ENCODE measurements around the gene STPG1.
"Not testable (repeated sequence)": the region's sequence is repeated elsewhere in the genome, so short reads cannot be mapped to it uniquely, and the experiment has no call there.

Gene STPG1

DNA sequence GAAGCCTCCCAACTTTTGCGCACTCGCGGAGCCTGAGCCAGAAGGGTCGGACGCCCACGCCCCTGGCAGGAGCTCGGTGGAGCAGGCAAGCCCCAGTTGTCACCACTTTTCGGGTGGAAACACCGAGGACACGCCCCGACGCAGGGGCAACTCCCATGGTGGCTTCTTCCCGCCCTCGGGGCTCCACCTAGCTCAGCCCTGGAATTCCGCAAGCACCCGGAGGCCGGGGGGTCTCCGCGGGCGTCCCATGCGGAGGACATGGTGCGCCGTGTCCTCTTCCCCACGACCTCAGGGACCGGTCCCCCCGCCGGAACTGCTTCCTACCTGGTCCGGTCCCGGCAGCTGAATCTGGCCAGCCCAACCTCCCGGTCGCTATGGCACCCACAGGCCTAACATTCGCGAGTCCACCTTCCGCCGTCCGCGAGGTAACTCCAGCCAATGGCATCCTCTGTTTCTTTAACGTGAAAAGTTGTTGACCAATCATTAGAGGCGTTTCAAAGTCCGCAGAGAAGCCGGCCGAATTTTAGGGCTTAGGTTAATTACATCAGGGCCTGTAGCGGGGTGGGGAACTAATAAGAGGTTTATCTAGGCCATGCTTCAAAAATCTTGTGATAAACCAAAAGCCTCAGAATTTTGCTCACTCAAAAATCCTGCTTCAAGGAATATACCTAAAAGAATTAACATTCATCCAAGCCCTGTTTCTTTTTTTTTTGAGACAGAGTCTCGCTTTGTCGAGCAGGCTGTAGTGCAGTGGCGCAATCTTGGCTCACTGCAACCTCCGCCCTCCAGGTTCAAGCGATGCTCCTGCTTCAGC, at the start of gene STPG1 (continued):
- TF ChIP-seq, protein P1, sequence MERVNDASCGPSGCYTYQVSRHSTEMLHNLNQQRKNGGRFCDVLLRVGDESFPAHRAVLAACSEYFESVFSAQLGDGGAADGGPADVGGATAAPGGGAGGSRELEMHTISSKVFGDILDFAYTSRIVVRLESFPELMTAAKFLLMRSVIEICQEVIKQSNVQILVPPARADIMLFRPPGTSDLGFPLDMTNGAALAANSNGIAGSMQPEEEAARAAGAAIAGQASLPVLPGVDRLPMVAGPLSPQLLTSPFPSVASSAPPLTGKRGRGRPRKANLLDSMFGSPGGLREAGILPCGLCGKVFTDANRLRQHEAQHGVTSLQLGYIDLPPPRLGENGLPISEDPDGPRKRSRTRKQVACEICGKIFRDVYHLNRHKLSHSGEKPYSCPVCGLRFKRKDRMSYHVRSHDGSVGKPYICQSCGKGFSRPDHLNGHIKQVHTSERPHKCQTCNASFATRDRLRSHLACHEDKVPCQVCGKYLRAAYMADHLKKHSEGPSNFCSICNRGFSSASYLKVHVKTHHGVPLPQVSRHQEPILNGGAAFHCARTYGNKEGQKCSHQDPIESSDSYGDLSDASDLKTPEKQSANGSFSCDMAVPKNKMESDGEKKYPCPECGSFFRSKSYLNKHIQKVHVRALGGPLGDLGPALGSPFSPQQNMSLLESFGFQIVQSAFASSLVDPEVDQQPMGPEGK (tag by site-specific recombination; IDR thresholded peaks at IDR 0.05): peak; percentile 76
- 0 out of 2 replicates have a peak, but pooled peaks have one; percentile 36 for TF ChIP-seq ZBTB17 (tag by site-specific recombination; IDR thresholded peaks at IDR 0.05)
- peak; percentile 88 for TF ChIP-seq ZXDB (tag by site-specific recombination; IDR thresholded peaks at IDR 0.05)
- TF ChIP-seq BCL11A (tag by site-specific recombination; IDR thresholded peaks at IDR 0.05; ENCODE audit: low read depth): peak; percentile 95
- peak; percentile 55 for TF ChIP-seq KLF8 (tag by site-specific recombination; IDR thresholded peaks at IDR 0.05)

DNA sequence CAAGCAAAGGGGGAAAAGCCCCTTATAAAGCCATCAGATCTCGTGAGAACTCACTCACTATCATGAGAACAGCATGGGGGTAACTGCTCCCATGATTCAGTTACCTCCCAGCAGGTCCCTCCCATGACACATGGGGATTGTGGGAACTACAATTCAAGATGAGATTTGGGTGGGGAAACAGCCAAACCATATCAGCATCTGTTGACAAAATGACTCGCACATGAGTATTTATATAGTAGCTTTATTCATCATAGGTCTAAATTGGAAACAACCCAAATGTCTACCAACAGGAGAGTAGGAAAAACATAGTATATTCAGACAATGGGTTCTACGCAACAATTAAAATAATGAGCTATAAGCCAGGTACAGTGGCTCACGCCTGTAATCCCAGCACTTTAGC, 48.5 kb upstream of the STPG1 start:
- H3K36me3 ChIP-seq (ENCODE audit: control insufficient read depth in 2 of 2, insufficient read depth in 1 of 2, low read length in 2 of 2): peaks cover 0 to 69% of the 10 kb centered on the region in 2 experiments
- H3K4me3 ChIP-seq (ENCODE audit: low read depth, low read length); H3K27ac ChIP-seq (ENCODE audit: extremely low read depth, low read depth, low read length); H3K4me1 ChIP-seq (ENCODE audit: control insufficient read depth, insufficient read depth, low read length); H3K9me3 ChIP-seq (ENCODE audit: control insufficient read depth, insufficient read depth, low read depth, low read length); POLR2A ChIA-PET: not testable (repeated sequence)
- CTCF ChIA-PET: interaction anchor here (0.6 kb wide), 1 partner anchor 75 kb away, joined by 3 read pairs; no protein-coding TSS in a partner anchor
- TF ChIP-seq SETDB1 (IDR thresholded peaks at IDR 0.05; ENCODE audit: insufficient read length, low read length): peak; percentile 55

DNA sequence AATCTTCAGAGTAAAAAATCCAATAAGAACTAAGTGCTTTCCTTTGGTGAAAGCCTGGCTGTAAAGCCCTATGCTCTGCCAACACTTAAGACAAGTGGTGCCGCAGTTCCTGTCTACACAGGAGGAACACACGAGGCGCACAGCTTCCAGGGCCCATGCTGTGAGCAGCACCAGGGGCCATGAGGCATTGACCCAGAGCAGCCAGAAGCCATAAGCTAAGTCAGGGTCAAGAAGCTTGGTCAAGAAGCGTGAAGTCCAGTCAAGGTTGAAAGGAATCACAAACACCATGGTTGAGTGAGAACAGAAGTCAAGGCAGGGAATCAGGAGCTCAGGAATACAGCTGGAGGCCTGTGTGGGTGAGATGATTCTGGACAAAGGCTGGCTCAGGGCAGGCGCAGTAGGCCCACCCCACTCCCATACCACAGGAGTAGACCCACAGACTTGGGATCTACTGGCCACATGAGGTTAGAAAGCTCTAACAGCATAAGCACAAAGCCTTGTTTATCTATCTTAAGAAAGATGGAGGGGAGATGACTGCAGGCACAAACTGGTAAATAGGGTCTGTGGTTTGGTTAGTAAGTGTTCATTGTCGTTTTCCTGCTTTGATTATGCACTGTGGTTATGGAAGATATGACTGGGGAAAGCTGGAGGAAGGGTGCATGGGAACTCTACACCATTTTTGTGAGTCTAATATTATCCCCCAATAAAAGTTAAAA, 46.1 kb upstream of the STPG1 start:
- no peaks in the 10 kb centered on the region for H3K4me1 ChIP-seq (ENCODE audit: control insufficient read depth, insufficient read depth, low read length)
- no peak overlapping the region for H3K4me3 ChIP-seq (ENCODE audit: low read depth, low read length)
- H3K27ac ChIP-seq (ENCODE audit: extremely low read depth, low read depth, low read length): no peak overlapping the region
- no peaks in the 10 kb centered on the region for H3K9me3 ChIP-seq (ENCODE audit: control insufficient read depth, insufficient read depth, low read depth, low read length)
- peaks cover 0 to 69% of the 10 kb centered on the region in 2 experiments for H3K36me3 ChIP-seq (ENCODE audit: control insufficient read depth in 2 of 2, insufficient read depth in 1 of 2, low read length in 2 of 2)
- ChIA-PET POLR2A (no interaction called here), CTCF (interaction anchor here (1.1 kb wide), 1 partner anchor 69 kb away, joined by 3 read pairs; no protein-coding TSS in a partner anchor)
- no peak for TF ChIP-seq ZNF24 (tag by site-specific recombination; IDR thresholded peaks at IDR 0.05)
- TF ChIP-seq ZNF214 (tag by site-specific recombination; IDR thresholded peaks at IDR 0.05; ENCODE audit: borderline replicate concordance): no peak
- TF ChIP-seq ZNF785 (tag by site-specific recombination; IDR thresholded peaks at IDR 0.05): no peak
- TF ChIP-seq SP3 (tag by site-specific recombination; IDR thresholded peaks at IDR 0.05): no peak
- TF ChIP-seq ZNF155 (tag by site-specific recombination; IDR thresholded peaks at IDR 0.05): no peak
- TF ChIP-seq ZNF184 (tag by site-specific recombination; IDR thresholded peaks at IDR 0.05): no peak
- TF ChIP-seq, protein P2, sequence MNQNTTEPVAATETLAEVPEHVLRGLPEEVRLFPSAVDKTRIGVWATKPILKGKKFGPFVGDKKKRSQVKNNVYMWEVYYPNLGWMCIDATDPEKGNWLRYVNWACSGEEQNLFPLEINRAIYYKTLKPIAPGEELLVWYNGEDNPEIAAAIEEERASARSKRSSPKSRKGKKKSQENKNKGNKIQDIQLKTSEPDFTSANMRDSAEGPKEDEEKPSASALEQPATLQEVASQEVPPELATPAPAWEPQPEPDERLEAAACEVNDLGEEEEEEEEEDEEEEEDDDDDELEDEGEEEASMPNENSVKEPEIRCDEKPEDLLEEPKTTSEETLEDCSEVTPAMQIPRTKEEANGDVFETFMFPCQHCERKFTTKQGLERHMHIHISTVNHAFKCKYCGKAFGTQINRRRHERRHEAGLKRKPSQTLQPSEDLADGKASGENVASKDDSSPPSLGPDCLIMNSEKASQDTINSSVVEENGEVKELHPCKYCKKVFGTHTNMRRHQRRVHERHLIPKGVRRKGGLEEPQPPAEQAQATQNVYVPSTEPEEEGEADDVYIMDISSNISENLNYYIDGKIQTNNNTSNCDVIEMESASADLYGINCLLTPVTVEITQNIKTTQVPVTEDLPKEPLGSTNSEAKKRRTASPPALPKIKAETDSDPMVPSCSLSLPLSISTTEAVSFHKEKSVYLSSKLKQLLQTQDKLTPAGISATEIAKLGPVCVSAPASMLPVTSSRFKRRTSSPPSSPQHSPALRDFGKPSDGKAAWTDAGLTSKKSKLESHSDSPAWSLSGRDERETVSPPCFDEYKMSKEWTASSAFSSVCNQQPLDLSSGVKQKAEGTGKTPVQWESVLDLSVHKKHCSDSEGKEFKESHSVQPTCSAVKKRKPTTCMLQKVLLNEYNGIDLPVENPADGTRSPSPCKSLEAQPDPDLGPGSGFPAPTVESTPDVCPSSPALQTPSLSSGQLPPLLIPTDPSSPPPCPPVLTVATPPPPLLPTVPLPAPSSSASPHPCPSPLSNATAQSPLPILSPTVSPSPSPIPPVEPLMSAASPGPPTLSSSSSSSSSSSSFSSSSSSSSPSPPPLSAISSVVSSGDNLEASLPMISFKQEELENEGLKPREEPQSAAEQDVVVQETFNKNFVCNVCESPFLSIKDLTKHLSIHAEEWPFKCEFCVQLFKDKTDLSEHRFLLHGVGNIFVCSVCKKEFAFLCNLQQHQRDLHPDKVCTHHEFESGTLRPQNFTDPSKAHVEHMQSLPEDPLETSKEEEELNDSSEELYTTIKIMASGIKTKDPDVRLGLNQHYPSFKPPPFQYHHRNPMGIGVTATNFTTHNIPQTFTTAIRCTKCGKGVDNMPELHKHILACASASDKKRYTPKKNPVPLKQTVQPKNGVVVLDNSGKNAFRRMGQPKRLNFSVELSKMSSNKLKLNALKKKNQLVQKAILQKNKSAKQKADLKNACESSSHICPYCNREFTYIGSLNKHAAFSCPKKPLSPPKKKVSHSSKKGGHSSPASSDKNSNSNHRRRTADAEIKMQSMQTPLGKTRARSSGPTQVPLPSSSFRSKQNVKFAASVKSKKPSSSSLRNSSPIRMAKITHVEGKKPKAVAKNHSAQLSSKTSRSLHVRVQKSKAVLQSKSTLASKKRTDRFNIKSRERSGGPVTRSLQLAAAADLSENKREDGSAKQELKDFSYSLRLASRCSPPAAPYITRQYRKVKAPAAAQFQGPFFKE (tag by site-specific recombination; IDR thresholded peaks at IDR 0.05; ENCODE audit: borderline replicate concordance): no peak
- TF ChIP-seq ZNF561 (tag by site-specific recombination; IDR thresholded peaks at IDR 0.05; ENCODE audit: borderline replicate concordance): no peak
- no peak for TF ChIP-seq ZNF596 (tag by site-specific recombination; IDR thresholded peaks at IDR 0.05)
- TF ChIP-seq, protein P3, sequence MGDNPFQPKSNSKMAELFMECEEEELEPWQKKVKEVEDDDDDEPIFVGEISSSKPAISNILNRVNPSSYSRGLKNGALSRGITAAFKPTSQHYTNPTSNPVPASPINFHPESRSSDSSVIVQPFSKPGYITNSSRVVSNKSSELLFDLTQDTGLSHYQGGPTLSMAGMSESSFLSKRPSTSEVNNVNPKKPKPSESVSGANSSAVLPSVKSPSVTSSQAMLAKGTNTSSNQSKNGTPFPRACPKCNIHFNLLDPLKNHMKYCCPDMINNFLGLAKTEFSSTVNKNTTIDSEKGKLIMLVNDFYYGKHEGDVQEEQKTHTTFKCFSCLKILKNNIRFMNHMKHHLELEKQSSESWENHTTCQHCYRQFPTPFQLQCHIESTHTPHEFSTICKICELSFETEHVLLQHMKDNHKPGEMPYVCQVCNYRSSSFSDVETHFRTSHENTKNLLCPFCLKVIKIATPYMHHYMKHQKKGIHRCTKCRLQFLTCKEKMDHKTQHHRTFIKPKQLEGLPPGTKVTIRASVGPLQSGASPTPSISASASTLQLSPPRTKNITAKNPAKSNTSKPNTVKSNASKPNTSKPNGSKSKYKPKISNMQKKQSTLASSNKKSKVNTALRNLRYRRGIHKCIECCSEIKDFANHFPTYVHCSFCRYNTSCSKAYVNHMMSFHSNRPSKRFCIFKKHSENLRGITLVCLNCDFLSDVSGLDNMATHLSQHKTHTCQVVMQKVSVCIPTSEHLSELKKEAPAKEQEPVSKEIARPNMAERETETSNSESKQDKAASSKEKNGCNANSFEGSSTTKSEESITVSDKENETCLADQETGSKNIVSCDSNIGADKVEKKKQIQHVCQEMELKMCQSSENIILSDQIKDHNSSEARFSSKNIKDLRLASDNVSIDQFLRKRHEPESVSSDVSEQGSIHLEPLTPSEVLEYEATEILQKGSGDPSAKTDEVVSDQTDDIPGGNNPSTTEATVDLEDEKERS (tag by site-specific recombination; IDR thresholded peaks at IDR 0.05): no peak
- no peak for TF ChIP-seq ZNF202 (tag by site-specific recombination; IDR thresholded peaks at IDR 0.05; ENCODE audit: borderline replicate concordance)
- no peak for TF ChIP-seq KLF8 (tag by site-specific recombination; IDR thresholded peaks at IDR 0.05)

All from HEK293 (cell line).